ENCODE data around the gene TRIM71.

GRCh38 chr3:32819551-32820348 is 2.0 kb downstream of the TRIM71 start:
- no peak for TF ChIP-seq CTCF (IDR thresholded peaks at IDR 0.05; ENCODE audit: poor library complexity)
- no peak for TF ChIP-seq EZH2phosphoT487 (IDR thresholded peaks at IDR 0.05; ENCODE audit: low read depth, severe bottlenecking, unreplicated experiment)
